NCI-H146 treated with DMSO at 0.1 percent for 48 hours (cell line): ENCODE measurements around the gene GRPEL1.

Experiments used
- DNase-seq: peaks from one replicate; lab custom pipeline; 2025; ENCODE audit not compliant: unreplicated experiment; lab: John Stamatoyannopoulos, UW

The GRPEL1 gene

GRCh38 chr4:7025040-7025602, 42.7 kb downstream of the GRPEL1 start:
- DNase-seq: no peak

GRCh38 chr4:7024336-7024890, 43.5 kb downstream of the GRPEL1 start:
- DNase-seq: no peak

- DNase-seq: no peak
Measured at GRCh38 chr4:7023901-7024300, 44.0 kb downstream of the GRPEL1 start.

GRCh38 chr4:7023486-7023885, 44.4 kb downstream of the GRPEL1 start:
- DNase-seq: no peak

- DNase-seq: no peak
Measured at GRCh38 chr4:7021930-7022664, 45.8 kb downstream of the GRPEL1 start.

GRCh38 chr4:7021355-7021754, 46.5 kb downstream of the GRPEL1 start:
- no peak for DNase-seq

GRCh38 chr4:7020856-7021255, 47.0 kb downstream of the GRPEL1 start:
- DNase-seq: no peak

- no peak for DNase-seq
Measured at GRCh38 chr4:7020290-7020689, 47.6 kb downstream of the GRPEL1 start.

- no peak for DNase-seq
Measured at GRCh38 chr4:7019367-7019766, 48.5 kb downstream of the GRPEL1 start.

GRCh38 chr4:7018281-7018680, 49.6 kb downstream of the GRPEL1 start:
- no peak for DNase-seq

GRCh38 chr4:7017446-7018048, 50.3 kb downstream of the GRPEL1 start:
- no peak for DNase-seq

- no peak for DNase-seq
Measured at GRCh38 chr4:7016512-7016911, 51.4 kb downstream of the GRPEL1 start.

- no peak for DNase-seq
Measured at GRCh38 chr4:7016086-7016485, 51.8 kb downstream of the GRPEL1 start.

GRCh38 chr4:7015383-7016035, 52.4 kb downstream of the GRPEL1 start:
- no peak for DNase-seq

- DNase-seq: no peak
Measured at GRCh38 chr4:7014815-7015214, 53.0 kb downstream of the GRPEL1 start.

- no peak for DNase-seq
Measured at GRCh38 chr4:7013175-7013574, 54.7 kb downstream of the GRPEL1 start.

- DNase-seq: no peak
Measured at GRCh38 chr4:7009564-7009963, 58.3 kb downstream of the GRPEL1 start.
